ENCODE results near the gene FBXO7. TPM values are rescaled to one million over a fixed set of nuclear protein-coding genes. Genes with fewer than 3 reads are reported as not detected.

The FBXO7 gene
- total and polyA plus RNA-seq, 9 of the 15 experiments (the other 6 are each of a cell fraction or from before 2014, with no cell fraction given), result 34.0 to 162 (median 85.2) TPM

DNA sequence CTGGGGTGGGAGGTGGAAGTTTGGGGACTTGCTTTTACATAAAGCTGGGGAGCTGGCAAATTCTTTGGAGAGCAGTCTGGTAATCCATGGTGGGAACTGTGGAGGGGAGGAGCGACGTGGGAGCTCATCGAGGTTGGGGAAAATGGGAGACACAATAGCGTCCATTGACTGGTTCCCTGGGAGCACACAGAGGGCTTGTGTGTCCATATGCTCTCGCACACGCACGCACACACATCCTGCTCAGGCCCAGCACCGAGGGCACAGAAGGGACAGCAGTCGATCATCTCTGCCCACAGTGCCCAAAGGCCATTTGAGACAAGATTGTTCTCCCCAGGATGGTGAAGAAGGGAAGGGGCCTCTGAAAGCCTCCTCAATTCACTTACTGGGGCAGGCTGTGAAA, 53.7 kb downstream of the FBXO7 start:
- H2AFZ ChIP-seq (ENCODE audit: low read depth, low read length), result no peak overlapping the region
- POLR2A ChIA-PET, result no interaction called here
- WGBS (ENCODE audit: insufficient coverage, low coverage, missing lambda C conversion rate), result 41% methylated on average over 9 of the region's 9 CpGs
- in situ Hi-C loops (cut with MboI) (loop anchor here (5.0 to 25.0 kb wide), 3 partner anchors 269 to 684 kb away; no protein-coding TSS in a partner anchor), intact Hi-C loops (cut with micrococcal nuclease) (loop anchor here (5.0 kb wide), 2 partner anchors 459 to 474 kb away; no protein-coding TSS in a partner anchor)
- H3K4me2 ChIP-seq (ENCODE audit: insufficient read depth, low read length), result no peak overlapping the region
- no peaks in the 10 kb centered on the region for H3K9me1 ChIP-seq (ENCODE audit: control insufficient read depth, insufficient read depth, low read length)
- H3K36me3 ChIP-seq (ENCODE audit: control insufficient read depth, insufficient read depth, low read length), result no peaks in the 10 kb centered on the region
- H3K9ac ChIP-seq (ENCODE audit: insufficient read depth in 1 of 2, low read depth in 2 of 2, low read length in 2 of 2), result peak overlapping the region in 1 of 2 experiments; percentile 26; a peak in 1 of 4 replicates
- FAIRE-seq, result no peak
- H3K9me3 ChIP-seq (replicated peaks; ENCODE audit: control insufficient read depth, insufficient read depth, low read depth, low read length), result no peaks in the 10 kb centered on the region
- no peaks in the 10 kb centered on the region; a peak in 1 of 5 replicates for H3K27me3 ChIP-seq (ENCODE audit: control insufficient read depth in 2 of 2, insufficient read depth in 2 of 2, low read length in 2 of 2)
- no TSS peak for BruUV-seq (replicated peaks)
- no peak overlapping the region for H3K4me3 ChIP-seq
- ATAC-seq, result no peak
- no peak for DNase-seq (ENCODE audit: extremely low read depth in 1 of 4, low spot score in 3 of 4)
- H4K20me1 ChIP-seq (replicated peaks; ENCODE audit: control insufficient read depth, insufficient read depth, low read length), result no peaks in the 10 kb centered on the region
- H3K79me2 ChIP-seq (ENCODE audit: control insufficient read depth, insufficient read depth, low read length), result no peaks in the 10 kb centered on the region
- peaks cover 18 to 21% of the 10 kb centered on the region in 2 experiments for H3K4me1 ChIP-seq (replicated peaks in 1 of 2; ENCODE audit: control insufficient read depth in 2 of 2, insufficient read depth in 2 of 2, low read length in 2 of 2)
- no peak overlapping the region for H3K27ac ChIP-seq (ENCODE audit: extremely low read depth, low read depth, low read length)
- CTCF ChIA-PET (ENCODE audit: low intra/inter-chr PET ratio), result interaction anchor here (1.1 to 2.0 kb wide), 3 partner anchors 131 to 472 kb away, joined by 3 to 11 read pairs (median 4); no protein-coding TSS in a partner anchor
- TF ChIP-seq SMARCE1 (IDR thresholded peaks at IDR 0.05) (no peak), ZNF316 (IDR thresholded peaks at IDR 0.05) (no peak), CBX1 (IDR thresholded peaks at IDR 0.05; ENCODE audit: low read depth) (no peak), ZNF780A (CRISPR knock-in tag; IDR thresholded peaks at IDR 0.05) (no peak), U2AF1 (optimal IDR thresholded peaks at IDR 0.05; ENCODE audit: low read depth, low read length) (no peak), ZNF586 (CRISPR knock-in tag; conservative IDR thresholded peaks at IDR 0.05) (no peak), SREBF2 (CRISPR knock-in tag; IDR thresholded peaks at IDR 0.05) (no peak), NCOR1 (IDR thresholded peaks at IDR 0.05) (no peak), GTF2E2 (tag; IDR thresholded peaks at IDR 0.05) (no peak), MTA2 (IDR thresholded peaks at IDR 0.05; ENCODE audit: low read depth) (no peak), HMGN3 (IDR thresholded peaks at IDR 0.05; ENCODE audit: borderline replicate concordance, extremely low read depth, insufficient read length, low read depth, low read length) (no peak), MCM7 (IDR thresholded peaks at IDR 0.05) (no peak)
- TF ChIP-seq, protein P1, sequence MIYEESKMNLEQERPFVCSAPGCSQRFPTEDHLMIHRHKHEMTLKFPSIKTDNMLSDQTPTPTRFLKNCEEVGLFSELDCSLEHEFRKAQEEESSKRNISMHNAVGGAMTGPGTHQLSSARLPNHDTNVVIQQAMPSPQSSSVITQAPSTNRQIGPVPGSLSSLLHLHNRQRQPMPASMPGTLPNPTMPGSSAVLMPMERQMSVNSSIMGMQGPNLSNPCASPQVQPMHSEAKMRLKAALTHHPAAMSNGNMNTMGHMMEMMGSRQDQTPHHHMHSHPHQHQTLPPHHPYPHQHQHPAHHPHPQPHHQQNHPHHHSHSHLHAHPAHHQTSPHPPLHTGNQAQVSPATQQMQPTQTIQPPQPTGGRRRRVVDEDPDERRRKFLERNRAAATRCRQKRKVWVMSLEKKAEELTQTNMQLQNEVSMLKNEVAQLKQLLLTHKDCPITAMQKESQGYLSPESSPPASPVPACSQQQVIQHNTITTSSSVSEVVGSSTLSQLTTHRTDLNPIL (CRISPR knock-in tag; IDR thresholded peaks at IDR 0.05), result no peak
- TF ChIP-seq, protein P2, sequence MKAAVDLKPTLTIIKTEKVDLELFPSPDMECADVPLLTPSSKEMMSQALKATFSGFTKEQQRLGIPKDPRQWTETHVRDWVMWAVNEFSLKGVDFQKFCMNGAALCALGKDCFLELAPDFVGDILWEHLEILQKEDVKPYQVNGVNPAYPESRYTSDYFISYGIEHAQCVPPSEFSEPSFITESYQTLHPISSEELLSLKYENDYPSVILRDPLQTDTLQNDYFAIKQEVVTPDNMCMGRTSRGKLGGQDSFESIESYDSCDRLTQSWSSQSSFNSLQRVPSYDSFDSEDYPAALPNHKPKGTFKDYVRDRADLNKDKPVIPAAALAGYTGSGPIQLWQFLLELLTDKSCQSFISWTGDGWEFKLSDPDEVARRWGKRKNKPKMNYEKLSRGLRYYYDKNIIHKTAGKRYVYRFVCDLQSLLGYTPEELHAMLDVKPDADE (conservative IDR thresholded peaks at IDR 0.05; ENCODE audit: control insufficient read depth, low read depth, low read length), result no peak
- TF ChIP-seq, protein P3, sequence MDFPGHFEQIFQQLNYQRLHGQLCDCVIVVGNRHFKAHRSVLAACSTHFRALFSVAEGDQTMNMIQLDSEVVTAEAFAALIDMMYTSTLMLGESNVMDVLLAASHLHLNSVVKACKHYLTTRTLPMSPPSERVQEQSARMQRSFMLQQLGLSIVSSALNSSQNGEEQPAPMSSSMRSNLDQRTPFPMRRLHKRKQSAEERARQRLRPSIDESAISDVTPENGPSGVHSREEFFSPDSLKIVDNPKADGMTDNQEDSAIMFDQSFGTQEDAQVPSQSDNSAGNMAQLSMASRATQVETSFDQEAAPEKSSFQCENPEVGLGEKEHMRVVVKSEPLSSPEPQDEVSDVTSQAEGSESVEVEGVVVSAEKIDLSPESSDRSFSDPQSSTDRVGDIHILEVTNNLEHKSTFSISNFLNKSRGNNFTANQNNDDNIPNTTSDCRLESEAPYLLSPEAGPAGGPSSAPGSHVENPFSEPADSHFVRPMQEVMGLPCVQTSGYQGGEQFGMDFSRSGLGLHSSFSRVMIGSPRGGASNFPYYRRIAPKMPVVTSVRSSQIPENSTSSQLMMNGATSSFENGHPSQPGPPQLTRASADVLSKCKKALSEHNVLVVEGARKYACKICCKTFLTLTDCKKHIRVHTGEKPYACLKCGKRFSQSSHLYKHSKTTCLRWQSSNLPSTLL (IDR thresholded peaks at IDR 0.05), result no peak
- TF ChIP-seq, protein P4, sequence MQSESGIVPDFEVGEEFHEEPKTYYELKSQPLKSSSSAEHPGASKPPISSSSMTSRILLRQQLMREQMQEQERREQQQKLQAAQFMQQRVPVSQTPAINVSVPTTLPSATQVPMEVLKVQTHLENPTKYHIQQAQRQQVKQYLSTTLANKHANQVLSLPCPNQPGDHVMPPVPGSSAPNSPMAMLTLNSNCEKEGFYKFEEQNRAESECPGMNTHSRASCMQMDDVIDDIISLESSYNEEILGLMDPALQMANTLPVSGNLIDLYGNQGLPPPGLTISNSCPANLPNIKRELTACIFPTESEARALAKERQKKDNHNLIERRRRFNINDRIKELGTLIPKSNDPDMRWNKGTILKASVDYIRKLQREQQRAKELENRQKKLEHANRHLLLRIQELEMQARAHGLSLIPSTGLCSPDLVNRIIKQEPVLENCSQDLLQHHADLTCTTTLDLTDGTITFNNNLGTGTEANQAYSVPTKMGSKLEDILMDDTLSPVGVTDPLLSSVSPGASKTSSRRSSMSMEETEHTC (IDR thresholded peaks at IDR 0.05), result no peak
